ENCODE measurements around the gene C15orf39. TPM values are rescaled to one million over a fixed set of nuclear protein-coding genes. Genes with fewer than 3 reads are reported as not detected.

C15orf39 gene
- total and polyA plus RNA-seq, 9 of the 15 experiments (the other 6 are each of a cell fraction or from before 2014, with no cell fraction given) = 0.31 to 29.8 (median 4.4) TPM

GRCh38 chr15:75163150-75163564 lies 38.5 kb upstream of the C15orf39 start (continued):
- TF ChIP-seq NR2C1 (IDR thresholded peaks at IDR 0.05) = no peak
- peak; percentile 38; the same call in 1 of the 2 replicates for TF ChIP-seq NR2C1 (tag; IDR thresholded peaks at IDR 0.05)
- TF ChIP-seq ZNF140 (CRISPR knock-in tag; IDR thresholded peaks at IDR 0.05) = no peak
- 0 out of 2 replicates have a peak, but pooled peaks have one; percentile 50 for TF ChIP-seq ZBED1 (IDR thresholded peaks at IDR 0.05)
- TF ChIP-seq SMARCA4 (IDR thresholded peaks at IDR 0.05) = peak; percentile 97
- TF ChIP-seq ARID3B (CRISPR knock-in tag; IDR thresholded peaks at IDR 0.05; ENCODE audit: borderline replicate concordance) = no peak
- TF ChIP-seq MYNN (IDR thresholded peaks at IDR 0.05) = peak; percentile 61; the same call in 1 of the 2 replicates
- no peak for TF ChIP-seq MYNN (CRISPR knock-in tag; IDR thresholded peaks at IDR 0.05)
- peak; percentile 77 for TF ChIP-seq MTA3 (IDR thresholded peaks at IDR 0.05; ENCODE audit: borderline replicate concordance)
- TF ChIP-seq PHF8 (IDR thresholded peaks at IDR 0.05; ENCODE audit: borderline replicate concordance, low read length) = no peak
- peak; percentile 18; the same call in 1 of the 2 replicates for TF ChIP-seq MAFF (IDR thresholded peaks at IDR 0.05; ENCODE audit: low read length)
- TF ChIP-seq ZC3H8 (IDR thresholded peaks at IDR 0.05) = no peak
- TF ChIP-seq EP300 (IDR thresholded peaks at IDR 0.05; ENCODE audit: low read length) = peak; percentile 94
- TF ChIP-seq ZSCAN29 (IDR thresholded peaks at IDR 0.05) = peak; percentile 79
- peak; percentile 46; the same call in 1 of the 2 replicates for TF ChIP-seq ATF3 (IDR thresholded peaks at IDR 0.05)
- no peak for TF ChIP-seq ATF3 (CRISPR knock-in tag; conservative IDR thresholded peaks at IDR 0.05)
- no peak for TF ChIP-seq ELF2 (CRISPR knock-in tag; IDR thresholded peaks at IDR 0.05)
- peak; percentile 87; the same call in 1 of the 2 replicates for TF ChIP-seq NBN (IDR thresholded peaks at IDR 0.05; ENCODE audit: low read depth)
- TF ChIP-seq ZNF639 (CRISPR knock-in tag; conservative IDR thresholded peaks at IDR 0.05 in 1 of 2, IDR thresholded peaks at IDR 0.05 in 1 of 2) = 0 out of 4 replicates have a peak, but pooled peaks of 1 of the 2 experiments have one; percentile 54
- peak; percentile 86 for TF ChIP-seq POLR2AphosphoS5 (IDR thresholded peaks at IDR 0.05; ENCODE audit: control insufficient read depth, insufficient read depth, low read depth, low read length)
- no peak for TF ChIP-seq E2F6 (IDR thresholded peaks at IDR 0.05; ENCODE audit: borderline replicate concordance in 1 of 2, extremely low read depth in 1 of 2, insufficient read depth in 1 of 2, insufficient read length in 1 of 2, low read depth in 1 of 2, low read length in 1 of 2, poor library complexity in 1 of 2, severe bottlenecking in 1 of 2)
- TF ChIP-seq TAF1 (IDR thresholded peaks at IDR 0.05; ENCODE audit: control insufficient read depth, extremely low read depth, insufficient read depth, low read length, severe bottlenecking) = no peak
- peak; percentile 85; the same call in 1 of the 2 replicates for TF ChIP-seq CBFB (CRISPR knock-in tag; IDR thresholded peaks at IDR 0.05)
- TF ChIP-seq PHB2 (IDR thresholded peaks at IDR 0.05; ENCODE audit: low read depth) = peak; percentile 74; the same call in 1 of the 2 replicates
- TF ChIP-seq HDAC1 (IDR thresholded peaks at IDR 0.05) = peak in 1 of 2 experiments; percentile 8; a peak in 2 of 4 replicates
- peak; percentile 55; the same call in 1 of the 2 replicates for TF ChIP-seq BCOR (IDR thresholded peaks at IDR 0.05)
- no peak for TF ChIP-seq THRAP3 (IDR thresholded peaks at IDR 0.05; ENCODE audit: borderline replicate concordance)
